Measurements from ENCODE around the gene TARDBP.
A peak's percentile ranks its signal among the peaks of the same experiment; 100 is the strongest.
"Not testable (repeated sequence)": the region's sequence is repeated elsewhere in the genome, so short reads cannot be mapped to it uniquely, and the experiment has no call there.

TARDBP gene

DNA sequence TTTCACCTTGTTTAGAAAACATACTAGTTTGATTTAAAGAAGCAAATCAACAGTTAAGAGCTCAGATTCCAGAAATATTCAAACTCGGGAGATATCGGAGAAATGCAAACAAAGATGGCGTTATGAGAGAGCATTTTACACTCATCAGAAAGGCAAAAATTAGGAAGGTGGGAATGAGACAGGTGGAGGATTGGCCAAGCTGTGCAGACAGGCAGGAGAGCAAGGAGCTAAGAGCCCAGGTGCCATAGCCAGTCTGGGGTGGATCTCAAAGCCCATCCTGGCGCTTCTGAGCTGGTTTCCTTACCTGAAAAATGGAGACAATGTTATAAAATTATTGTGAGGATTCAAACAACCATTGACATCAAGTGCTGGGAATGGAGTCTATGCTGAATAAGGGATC is 19.6 kb upstream of the TARDBP start:
- DNase-seq (ENCODE audit: low read depth) = no peak
- TF ChIP-seq, protein P1, sequence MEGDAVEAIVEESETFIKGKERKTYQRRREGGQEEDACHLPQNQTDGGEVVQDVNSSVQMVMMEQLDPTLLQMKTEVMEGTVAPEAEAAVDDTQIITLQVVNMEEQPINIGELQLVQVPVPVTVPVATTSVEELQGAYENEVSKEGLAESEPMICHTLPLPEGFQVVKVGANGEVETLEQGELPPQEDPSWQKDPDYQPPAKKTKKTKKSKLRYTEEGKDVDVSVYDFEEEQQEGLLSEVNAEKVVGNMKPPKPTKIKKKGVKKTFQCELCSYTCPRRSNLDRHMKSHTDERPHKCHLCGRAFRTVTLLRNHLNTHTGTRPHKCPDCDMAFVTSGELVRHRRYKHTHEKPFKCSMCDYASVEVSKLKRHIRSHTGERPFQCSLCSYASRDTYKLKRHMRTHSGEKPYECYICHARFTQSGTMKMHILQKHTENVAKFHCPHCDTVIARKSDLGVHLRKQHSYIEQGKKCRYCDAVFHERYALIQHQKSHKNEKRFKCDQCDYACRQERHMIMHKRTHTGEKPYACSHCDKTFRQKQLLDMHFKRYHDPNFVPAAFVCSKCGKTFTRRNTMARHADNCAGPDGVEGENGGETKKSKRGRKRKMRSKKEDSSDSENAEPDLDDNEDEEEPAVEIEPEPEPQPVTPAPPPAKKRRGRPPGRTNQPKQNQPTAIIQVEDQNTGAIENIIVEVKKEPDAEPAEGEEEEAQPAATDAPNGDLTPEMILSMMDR (IDR thresholded peaks at IDR 0.05; ENCODE audit: control insufficient read depth, extremely low read depth, insufficient read depth) = no peak
- H3K4me3 ChIP-seq (ENCODE audit: low read depth, low read length) = no peak overlapping the region

DNA sequence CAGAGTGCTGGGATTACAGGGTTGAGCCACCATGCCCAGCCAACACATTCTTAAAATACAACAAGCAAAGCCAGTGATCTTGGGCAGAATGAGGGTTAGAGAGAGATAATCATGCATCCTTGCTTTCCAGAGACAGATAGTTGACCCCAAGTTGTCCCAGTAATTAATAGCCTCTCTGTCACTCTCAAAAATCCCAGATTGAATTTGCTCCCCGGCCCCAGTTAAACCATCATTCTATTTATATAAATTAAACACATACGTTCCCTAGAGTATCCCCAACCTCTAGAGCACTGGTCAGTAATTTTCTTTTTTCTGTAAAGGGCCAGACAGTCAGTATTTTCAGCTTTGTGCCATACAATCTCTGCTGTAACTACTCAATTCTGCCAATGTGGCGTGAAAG is 16.4 kb upstream of the TARDBP start:
- no peak for DNase-seq (ENCODE audit: low read depth)
- TF ChIP-seq, protein P1 (IDR thresholded peaks at IDR 0.05; ENCODE audit: control insufficient read depth, extremely low read depth, insufficient read depth) = no peak
- no peak overlapping the region for H3K4me3 ChIP-seq (ENCODE audit: low read depth, low read length)

DNA sequence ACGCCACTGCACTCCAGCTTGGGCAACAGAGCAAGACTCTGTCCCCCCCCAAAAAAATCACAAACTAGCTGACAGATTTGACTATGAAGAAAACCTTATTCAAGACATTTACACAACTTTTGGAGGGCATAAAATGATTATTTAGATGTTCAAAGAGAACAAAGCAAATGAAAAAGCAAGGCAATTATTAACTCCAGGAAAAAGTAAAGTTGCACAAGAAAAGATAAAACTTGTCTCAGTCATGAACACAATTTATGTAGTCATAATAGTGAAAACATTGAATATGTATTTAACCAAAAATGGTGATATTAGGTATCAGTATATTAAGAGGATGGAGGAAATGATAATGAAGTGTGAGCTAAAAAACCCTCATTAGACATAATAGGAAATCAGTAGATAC is 11.9 kb upstream of the TARDBP start:
- TF ChIP-seq, protein P1 (IDR thresholded peaks at IDR 0.05; ENCODE audit: control insufficient read depth, extremely low read depth, insufficient read depth) = no peak
- DNase-seq (ENCODE audit: low read depth) = no peak
- no peak overlapping the region for H3K4me3 ChIP-seq (ENCODE audit: low read depth, low read length)

DNA sequence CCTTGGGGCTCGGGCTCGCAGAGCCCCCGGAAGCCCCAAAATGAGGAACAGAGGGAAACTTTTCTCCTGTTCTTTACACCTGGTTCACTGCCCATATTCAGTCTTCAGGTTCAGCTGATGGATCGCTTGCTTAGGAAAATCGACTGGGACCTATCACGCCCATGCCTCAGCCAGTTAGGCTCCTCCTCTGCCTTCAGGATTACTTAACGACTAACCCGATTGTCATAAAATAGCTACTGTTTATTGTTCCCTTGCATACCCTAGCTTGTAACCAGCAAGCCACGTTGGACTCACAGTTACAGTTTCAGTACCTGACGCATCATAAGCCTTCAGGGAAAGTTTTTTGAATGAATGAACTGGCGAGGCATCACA is 692 bp downstream of the TARDBP start:
- TF ChIP-seq, protein P1 (IDR thresholded peaks at IDR 0.05; ENCODE audit: control insufficient read depth, extremely low read depth, insufficient read depth) = no peak
- DNase-seq (ENCODE audit: low read depth) = peak; percentile 25
- peak overlapping the region; percentile 67 for H3K4me3 ChIP-seq (ENCODE audit: low read depth, low read length)

DNA sequence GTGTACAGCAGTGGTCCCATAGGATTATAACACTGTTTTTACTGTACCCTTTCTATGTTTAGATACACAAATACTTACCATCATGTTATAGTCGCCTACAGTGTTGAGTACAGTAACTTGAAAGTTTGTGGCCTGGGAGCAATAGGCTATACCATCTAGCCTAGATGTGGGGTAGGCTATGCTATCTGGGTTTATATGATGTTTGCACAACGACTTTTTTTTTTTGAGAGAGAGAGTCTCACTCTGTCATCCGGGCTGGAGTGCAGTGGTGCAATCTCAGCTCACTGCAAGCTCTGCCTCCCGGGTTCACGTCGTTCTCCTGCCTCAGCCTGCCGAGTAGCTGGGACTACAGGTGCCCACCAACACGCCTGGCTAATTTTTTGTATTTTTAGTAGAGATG is 6.9 kb downstream of the TARDBP start:
- H3K4me3 ChIP-seq (ENCODE audit: low read depth, low read length); DNase-seq (ENCODE audit: low read depth): not testable (repeated sequence)

DNA sequence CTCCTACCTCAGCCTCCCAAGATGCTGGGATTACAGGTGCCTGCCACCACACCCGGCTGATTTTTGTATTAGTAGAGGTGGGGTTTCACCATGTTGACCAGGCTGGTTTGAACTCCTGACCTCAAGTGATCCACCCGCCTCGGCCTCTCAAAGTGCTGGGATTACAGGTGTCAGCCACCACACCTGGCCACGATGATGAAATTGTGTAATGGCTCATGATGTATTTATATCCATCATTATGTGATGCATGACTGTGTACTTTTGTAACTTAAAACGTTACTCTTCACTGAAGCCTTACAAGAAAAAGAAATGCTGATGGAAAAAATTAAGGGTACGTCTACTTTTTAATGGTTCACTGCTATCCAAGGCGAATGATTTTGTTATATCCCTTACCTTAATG is 7.5 kb downstream of the TARDBP start:
- H3K4me3 ChIP-seq (ENCODE audit: low read depth, low read length) = no peak overlapping the region
- TF ChIP-seq, protein P1 (IDR thresholded peaks at IDR 0.05; ENCODE audit: control insufficient read depth, extremely low read depth, insufficient read depth) = no peak
- DNase-seq (ENCODE audit: low read depth) = no peak

DNA sequence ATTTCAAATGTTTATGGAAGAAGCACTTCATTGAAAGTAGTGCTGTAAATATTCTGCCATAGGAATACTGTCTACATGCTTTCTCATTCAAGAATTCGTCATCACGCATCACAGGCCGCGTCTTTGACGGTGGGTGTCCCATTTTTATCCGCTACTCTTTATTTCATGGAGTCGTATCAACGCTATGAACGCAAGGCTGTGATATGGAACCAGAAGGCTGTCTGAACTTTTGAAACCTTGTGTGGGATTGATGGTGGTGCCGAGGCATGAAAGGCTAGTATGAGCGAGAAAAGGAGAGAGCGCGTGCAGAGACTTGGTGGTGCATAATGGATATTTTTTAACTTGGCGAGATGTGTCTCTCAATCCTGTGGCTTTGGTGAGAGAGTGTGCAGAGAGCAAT is 10.7 kb downstream of the TARDBP start:
- TF ChIP-seq, protein P1 (IDR thresholded peaks at IDR 0.05; ENCODE audit: control insufficient read depth, extremely low read depth, insufficient read depth) = no peak
- DNase-seq (ENCODE audit: low read depth) = no peak
- H3K4me3 ChIP-seq (ENCODE audit: low read depth, low read length) = no peak overlapping the region

Data from LNCaP clone FGC (cell line).